Astrocyte of the spinal cord (primary cell): ENCODE measurements around the gene BRCA2.

Source experiments
- DNase-seq: peaks from one replicate; pipeline ENCODE4 v3.0.0; 2011; ENCODE audit warnings: low read depth, low spot score
- H3K4me3 ChIP-seq: 2 replicates; pipeline ENCODE4 v1.5.1; 2011; ENCODE audit warnings: low read depth, mild to moderate bottlenecking, low read length, moderate library complexity
- in situ Hi-C: cut with HindIII; loops from 2 replicates; pipeline ENCODE4 v1.10.0; 2017; ENCODE audit warnings: low sequenced_read_pairs
- TF ChIP-seq, protein P1 (sequence below): IDR thresholded peaks from 2 replicates; pipeline ENCODE4 v1.5.1; 2012; ENCODE audit warnings: low read depth, mild to moderate bottlenecking, low read length, inconsistent platforms

The BRCA2 gene

DNA sequence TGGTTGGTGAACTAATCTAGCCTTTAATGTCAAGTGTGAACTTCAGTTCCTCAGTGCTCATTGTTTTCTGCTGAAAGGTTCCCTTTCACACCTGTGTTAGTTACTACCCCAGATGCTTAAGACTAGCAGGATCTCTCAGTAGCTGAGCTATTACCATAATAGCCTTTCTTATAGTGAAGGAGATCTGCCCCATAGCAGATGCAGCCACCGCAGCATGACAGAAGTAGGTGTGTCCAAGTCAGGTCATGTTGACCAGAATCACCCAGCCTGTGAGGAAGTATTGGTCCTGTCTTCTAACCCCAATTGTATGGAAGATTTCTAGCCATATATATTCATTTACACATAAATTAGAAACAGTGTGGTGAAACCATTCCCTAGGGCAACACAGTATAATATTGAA lies 37.5 kb upstream of the BRCA2 start:
- TF ChIP-seq, protein P1, sequence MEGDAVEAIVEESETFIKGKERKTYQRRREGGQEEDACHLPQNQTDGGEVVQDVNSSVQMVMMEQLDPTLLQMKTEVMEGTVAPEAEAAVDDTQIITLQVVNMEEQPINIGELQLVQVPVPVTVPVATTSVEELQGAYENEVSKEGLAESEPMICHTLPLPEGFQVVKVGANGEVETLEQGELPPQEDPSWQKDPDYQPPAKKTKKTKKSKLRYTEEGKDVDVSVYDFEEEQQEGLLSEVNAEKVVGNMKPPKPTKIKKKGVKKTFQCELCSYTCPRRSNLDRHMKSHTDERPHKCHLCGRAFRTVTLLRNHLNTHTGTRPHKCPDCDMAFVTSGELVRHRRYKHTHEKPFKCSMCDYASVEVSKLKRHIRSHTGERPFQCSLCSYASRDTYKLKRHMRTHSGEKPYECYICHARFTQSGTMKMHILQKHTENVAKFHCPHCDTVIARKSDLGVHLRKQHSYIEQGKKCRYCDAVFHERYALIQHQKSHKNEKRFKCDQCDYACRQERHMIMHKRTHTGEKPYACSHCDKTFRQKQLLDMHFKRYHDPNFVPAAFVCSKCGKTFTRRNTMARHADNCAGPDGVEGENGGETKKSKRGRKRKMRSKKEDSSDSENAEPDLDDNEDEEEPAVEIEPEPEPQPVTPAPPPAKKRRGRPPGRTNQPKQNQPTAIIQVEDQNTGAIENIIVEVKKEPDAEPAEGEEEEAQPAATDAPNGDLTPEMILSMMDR: no peak
- in situ Hi-C loops: no loop called here
- no peak for DNase-seq
- H3K4me3 ChIP-seq: no peak overlapping the region

DNA sequence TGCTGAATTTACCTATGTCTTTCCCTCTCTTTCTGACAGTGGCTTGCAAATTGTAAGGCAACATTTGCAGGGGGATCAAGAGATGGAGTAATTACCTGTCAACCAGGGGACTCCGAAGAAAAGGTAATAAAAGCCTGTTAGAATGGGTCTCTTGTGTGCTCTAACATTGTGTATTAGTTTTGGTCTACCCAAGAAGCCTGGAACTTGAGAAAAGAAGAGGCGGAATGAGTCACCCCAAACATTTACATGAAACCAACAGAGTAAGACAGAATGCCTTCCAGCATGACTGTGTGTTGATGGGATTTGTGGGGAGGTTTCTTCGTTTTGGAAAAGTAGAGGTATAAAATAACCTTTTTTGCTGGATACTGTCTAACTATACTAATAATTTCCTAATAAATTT lies 36.9 kb upstream of the BRCA2 start:
- TF ChIP-seq, protein P1: no peak
- DNase-seq: peak; percentile 60
- no peak overlapping the region for H3K4me3 ChIP-seq
- in situ Hi-C loops: no loop called here

DNA sequence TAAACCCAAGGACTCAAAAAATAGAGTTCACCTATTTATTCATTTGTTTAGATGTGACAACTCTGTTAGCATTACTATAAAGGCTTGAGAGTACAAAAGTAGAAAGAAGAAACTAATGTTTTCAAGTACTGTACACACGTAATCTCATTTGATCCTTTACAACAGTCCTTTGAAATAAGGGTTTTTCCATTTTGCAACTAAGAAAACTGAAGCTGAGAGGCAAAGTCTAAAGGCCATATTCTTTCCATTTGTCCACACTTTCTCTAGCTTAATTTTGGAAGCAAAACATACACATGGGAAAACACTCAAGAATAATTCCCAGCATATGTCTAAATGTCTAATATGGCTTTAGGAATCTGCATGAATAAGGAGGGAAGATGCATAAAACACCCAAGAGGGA lies 34.2 kb upstream of the BRCA2 start:
- in situ Hi-C loops: no loop called here
- H3K4me3 ChIP-seq: no peak overlapping the region
- DNase-seq: no peak
- TF ChIP-seq, protein P1: no peak

DNA sequence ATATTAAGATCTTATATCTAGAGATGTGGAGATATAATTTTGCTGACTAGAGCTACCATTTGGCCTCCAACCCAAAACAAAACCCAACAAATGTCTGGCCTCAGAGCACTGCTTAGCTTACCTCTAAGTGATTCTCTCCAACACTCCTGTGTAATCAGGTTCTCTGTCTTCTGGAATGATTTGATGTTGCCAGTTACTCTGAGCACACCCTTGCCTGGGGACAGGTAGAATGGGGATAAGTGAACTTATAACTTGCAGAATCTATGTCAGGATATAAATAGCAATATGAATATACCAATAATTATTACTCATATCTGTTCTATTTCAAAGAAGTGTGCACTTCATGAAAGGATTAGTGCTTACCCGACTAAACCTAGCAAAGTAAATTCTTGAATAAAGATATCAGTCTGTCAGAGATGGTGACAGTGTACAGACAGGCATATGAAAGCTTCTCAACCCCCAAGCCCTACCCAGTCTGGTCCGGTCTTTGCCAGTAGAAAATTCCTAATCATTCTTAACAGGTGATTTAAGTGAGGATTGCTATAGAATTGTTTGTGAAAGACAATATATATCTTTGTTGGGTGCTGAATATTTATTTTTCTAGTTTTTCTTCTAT lies 33.1 kb upstream of the BRCA2 start:
- in situ Hi-C loops: no loop called here
- TF ChIP-seq, protein P1: no peak
- DNase-seq: no peak
- no peak overlapping the region for H3K4me3 ChIP-seq

DNA sequence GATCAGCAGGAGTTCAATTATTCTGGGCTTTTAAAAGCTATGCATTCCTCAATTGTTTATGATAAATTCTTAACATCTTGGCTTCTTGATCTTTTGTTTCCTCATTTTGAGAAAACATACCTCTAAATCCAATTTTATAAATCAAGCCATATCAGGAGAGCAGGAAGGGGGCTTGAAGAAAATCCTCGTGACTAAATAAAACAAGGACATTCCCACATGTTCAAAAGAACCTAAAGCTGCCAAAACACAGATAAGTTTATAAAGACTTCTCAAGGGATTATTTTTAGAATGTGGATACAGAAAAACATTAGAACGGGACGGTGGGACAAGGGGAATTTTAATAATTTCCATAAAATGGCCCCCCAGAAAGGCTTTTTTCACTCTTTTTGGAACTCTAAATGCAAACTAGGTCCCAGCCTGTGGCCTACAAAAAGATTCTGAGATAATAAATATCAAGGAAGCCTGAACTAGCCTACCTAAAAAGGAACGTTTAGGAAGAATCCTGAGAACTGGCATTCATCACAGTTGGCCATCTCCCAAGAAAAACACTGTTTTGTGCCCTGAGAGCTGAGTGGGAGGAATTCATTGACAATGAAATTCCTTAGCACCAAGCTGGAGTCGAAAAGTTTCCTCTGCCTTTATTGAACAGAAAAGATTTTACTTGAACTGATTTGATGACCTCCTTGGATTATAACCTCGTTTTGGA lies 30.2 kb upstream of the BRCA2 start:
- TF ChIP-seq, protein P1: no peak

DNA sequence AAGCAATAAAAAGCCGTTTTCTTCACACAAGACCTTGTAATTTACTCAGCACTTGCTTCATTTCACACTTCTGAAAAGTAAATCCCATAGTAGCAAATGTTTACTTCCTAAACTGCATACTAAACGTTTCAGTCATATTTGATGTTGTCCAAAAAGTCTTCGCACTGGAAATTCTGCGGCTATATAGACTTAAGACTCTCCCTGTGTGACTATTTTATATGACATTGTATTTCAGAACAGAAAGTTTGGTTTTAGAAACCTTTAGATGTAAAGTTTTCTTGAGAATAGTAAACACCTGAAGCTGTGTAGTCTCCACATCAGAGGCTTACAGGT lies 29.7 kb upstream of the BRCA2 start:
- DNase-seq: no peak
- in situ Hi-C loops: no loop called here
- no peak overlapping the region for H3K4me3 ChIP-seq
- TF ChIP-seq, protein P1: no peak

More for the DNA sequence above, 30.2 kb upstream of the BRCA2 start:
- in situ Hi-C loops: no loop called here
- DNase-seq: peak; percentile 85
- no peak overlapping the region for H3K4me3 ChIP-seq
